ENCODE measurements around the gene YAF2.

Gene YAF2

GRCh38 chr12:42172441-42173210 lies 65.4 kb downstream of the YAF2 start:
- DNase-seq (ENCODE audit: low spot score) (no peak), ATAC-seq (ENCODE audit: low read depth) (no peak)
- Histone ChIP-seq H3K4me3 (ENCODE audit: severe bottlenecking) (no peak overlapping the region), H3K27me3 (ENCODE audit: insufficient read depth, poor library complexity, severe bottlenecking) (no peaks in the 10 kb centered on the region), H3K27ac (ENCODE audit: poor library complexity, severe bottlenecking) (no peak overlapping the region), H3K9me3 (ENCODE audit: severe bottlenecking) (no peaks in the 10 kb centered on the region), H3K36me3 (ENCODE audit: low read depth) (no peaks in the 10 kb centered on the region), H3K4me1 (ENCODE audit: insufficient read depth, poor library complexity, severe bottlenecking) (no peaks in the 10 kb centered on the region)
- TF ChIP-seq CTCF (IDR thresholded peaks at IDR 0.05; ENCODE audit: poor library complexity, severe bottlenecking) = no peak

GRCh38 chr12:42167711-42168110 lies 70.3 kb downstream of the YAF2 start:
- Histone ChIP-seq H3K27me3 (ENCODE audit: insufficient read depth, poor library complexity, severe bottlenecking) (no peaks in the 10 kb centered on the region), H3K36me3 (ENCODE audit: low read depth) (no peaks in the 10 kb centered on the region), H3K9me3 (ENCODE audit: severe bottlenecking) (no peaks in the 10 kb centered on the region), H3K4me1 (ENCODE audit: insufficient read depth, poor library complexity, severe bottlenecking) (peaks cover 4% of the 10 kb centered on the region), H3K27ac (ENCODE audit: poor library complexity, severe bottlenecking) (no peak overlapping the region), H3K4me3 (ENCODE audit: severe bottlenecking) (no peak overlapping the region)
- TF ChIP-seq CTCF (IDR thresholded peaks at IDR 0.05; ENCODE audit: poor library complexity, severe bottlenecking) = no peak
- DNase-seq (ENCODE audit: low spot score) (no peak), ATAC-seq (ENCODE audit: low read depth) (no peak)

GRCh38 chr12:42166501-42166900 lies 71.5 kb downstream of the YAF2 start:
- Histone ChIP-seq H3K9me3 (ENCODE audit: severe bottlenecking) (no peaks in the 10 kb centered on the region), H3K27me3 (ENCODE audit: insufficient read depth, poor library complexity, severe bottlenecking) (no peaks in the 10 kb centered on the region), H3K4me3 (ENCODE audit: severe bottlenecking) (no peak overlapping the region), H3K27ac (ENCODE audit: poor library complexity, severe bottlenecking) (no peak overlapping the region), H3K4me1 (ENCODE audit: insufficient read depth, poor library complexity, severe bottlenecking) (peaks cover 12% of the 10 kb centered on the region), H3K36me3 (ENCODE audit: low read depth) (peaks cover 1% of the 10 kb centered on the region; the same call in 1 of the 2 replicates)
- no peak for TF ChIP-seq CTCF (IDR thresholded peaks at IDR 0.05; ENCODE audit: poor library complexity, severe bottlenecking)
- DNase-seq (ENCODE audit: low spot score) = no peak
- no peak for ATAC-seq (ENCODE audit: low read depth)

GRCh38 chr12:42163913-42164312 lies 74.1 kb downstream of the YAF2 start:
- DNase-seq (ENCODE audit: low spot score) = no peak
- Histone ChIP-seq H3K36me3 (ENCODE audit: low read depth) (peaks cover 23% of the 10 kb centered on the region), H3K4me3 (ENCODE audit: severe bottlenecking) (no peak overlapping the region), H3K27ac (ENCODE audit: poor library complexity, severe bottlenecking) (no peak overlapping the region), H3K9me3 (ENCODE audit: severe bottlenecking) (no peaks in the 10 kb centered on the region), H3K27me3 (ENCODE audit: insufficient read depth, poor library complexity, severe bottlenecking) (no peaks in the 10 kb centered on the region), H3K4me1 (ENCODE audit: insufficient read depth, poor library complexity, severe bottlenecking) (peaks cover 12% of the 10 kb centered on the region)
- TF ChIP-seq CTCF (IDR thresholded peaks at IDR 0.05; ENCODE audit: poor library complexity, severe bottlenecking) = no peak
- no peak for ATAC-seq (ENCODE audit: low read depth)

- ATAC-seq (ENCODE audit: low read depth) (no peak), DNase-seq (ENCODE audit: low spot score) (no peak)
- Histone ChIP-seq H3K4me1 (ENCODE audit: insufficient read depth, poor library complexity, severe bottlenecking) (peaks cover 12% of the 10 kb centered on the region), H3K36me3 (ENCODE audit: low read depth) (peaks cover 24% of the 10 kb centered on the region), H3K4me3 (ENCODE audit: severe bottlenecking) (no peak overlapping the region), H3K27me3 (ENCODE audit: insufficient read depth, poor library complexity, severe bottlenecking) (no peaks in the 10 kb centered on the region), H3K9me3 (ENCODE audit: severe bottlenecking) (no peaks in the 10 kb centered on the region), H3K27ac (ENCODE audit: poor library complexity, severe bottlenecking) (no peak overlapping the region)
- no peak for TF ChIP-seq CTCF (IDR thresholded peaks at IDR 0.05; ENCODE audit: poor library complexity, severe bottlenecking)
These were observed 75.1 kb downstream of the YAF2 start for GRCh38 chr12:42162965-42163364.

All from RWPE2 (cell line).